ENCODE data around the gene GTPBP4. TPM values are rescaled to one million over a fixed set of nuclear protein-coding genes. Genes with fewer than 3 reads are reported as not detected.
"Not testable (repeated sequence)": the region's sequence is repeated elsewhere in the genome, so short reads cannot be mapped to it uniquely, and the experiment has no call there.

GTPBP4 gene
- total RNA-seq, 3 donors from 2014 or later = 19.2 to 27.8 (median 26.6) TPM

DNA sequence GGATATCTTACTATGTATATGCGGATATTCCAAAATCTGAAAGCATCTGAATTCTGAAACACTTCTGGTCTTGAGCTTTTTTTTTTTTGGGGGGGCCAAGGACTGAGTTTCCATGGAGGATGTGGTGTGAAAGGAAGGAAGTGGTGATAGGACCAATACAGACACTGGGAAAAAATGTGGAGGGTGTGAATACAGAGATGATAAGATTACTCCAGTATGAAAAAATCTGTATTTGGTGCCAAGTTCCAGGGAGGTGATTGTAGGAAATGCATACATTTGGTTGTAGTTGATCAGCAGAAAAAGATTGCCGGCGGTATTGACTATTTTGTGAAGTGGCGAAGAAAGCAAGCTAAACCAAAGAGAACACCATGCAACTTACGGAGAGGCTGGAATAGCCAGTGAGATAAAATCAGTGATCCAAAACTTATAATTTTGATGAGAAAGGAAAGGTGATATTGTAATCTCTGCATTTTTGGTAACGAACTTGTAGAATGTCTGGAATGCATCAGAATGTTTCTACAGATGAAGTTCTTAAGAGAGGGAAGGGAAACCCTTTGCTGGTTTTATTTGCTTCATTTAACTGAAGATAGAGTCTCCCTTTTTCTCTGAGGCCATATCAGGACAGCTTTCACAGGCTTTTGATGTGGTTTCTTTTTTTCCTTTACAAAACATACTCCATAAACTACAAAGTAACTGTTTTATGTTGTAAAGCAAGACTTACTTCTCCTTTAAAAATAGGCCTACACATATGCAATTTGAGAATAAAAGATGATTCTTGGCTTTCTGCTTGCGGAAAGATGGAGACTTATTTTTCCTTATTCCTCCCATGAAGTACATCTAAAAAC lies 73.9 kb downstream of the GTPBP4 start:
- TF ChIP-seq, protein P1, sequence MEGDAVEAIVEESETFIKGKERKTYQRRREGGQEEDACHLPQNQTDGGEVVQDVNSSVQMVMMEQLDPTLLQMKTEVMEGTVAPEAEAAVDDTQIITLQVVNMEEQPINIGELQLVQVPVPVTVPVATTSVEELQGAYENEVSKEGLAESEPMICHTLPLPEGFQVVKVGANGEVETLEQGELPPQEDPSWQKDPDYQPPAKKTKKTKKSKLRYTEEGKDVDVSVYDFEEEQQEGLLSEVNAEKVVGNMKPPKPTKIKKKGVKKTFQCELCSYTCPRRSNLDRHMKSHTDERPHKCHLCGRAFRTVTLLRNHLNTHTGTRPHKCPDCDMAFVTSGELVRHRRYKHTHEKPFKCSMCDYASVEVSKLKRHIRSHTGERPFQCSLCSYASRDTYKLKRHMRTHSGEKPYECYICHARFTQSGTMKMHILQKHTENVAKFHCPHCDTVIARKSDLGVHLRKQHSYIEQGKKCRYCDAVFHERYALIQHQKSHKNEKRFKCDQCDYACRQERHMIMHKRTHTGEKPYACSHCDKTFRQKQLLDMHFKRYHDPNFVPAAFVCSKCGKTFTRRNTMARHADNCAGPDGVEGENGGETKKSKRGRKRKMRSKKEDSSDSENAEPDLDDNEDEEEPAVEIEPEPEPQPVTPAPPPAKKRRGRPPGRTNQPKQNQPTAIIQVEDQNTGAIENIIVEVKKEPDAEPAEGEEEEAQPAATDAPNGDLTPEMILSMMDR (IDR thresholded peaks at IDR 0.05) = no peak
- ATAC-seq = no peak
- H3K36me3 ChIP-seq (ENCODE audit: low read depth) = no peaks in the 10 kb centered on the region
- no peaks in the 10 kb centered on the region for H3K9me3 ChIP-seq
- DNase-seq = no peak
- intact Hi-C loops (cut with DNase I, micrococcal nuclease) = no loop called here
- no peak overlapping the region for H3K4me3 ChIP-seq
- H3K4me1 ChIP-seq (ENCODE audit: low read depth) = peaks cover 5% of the 10 kb centered on the region

DNA sequence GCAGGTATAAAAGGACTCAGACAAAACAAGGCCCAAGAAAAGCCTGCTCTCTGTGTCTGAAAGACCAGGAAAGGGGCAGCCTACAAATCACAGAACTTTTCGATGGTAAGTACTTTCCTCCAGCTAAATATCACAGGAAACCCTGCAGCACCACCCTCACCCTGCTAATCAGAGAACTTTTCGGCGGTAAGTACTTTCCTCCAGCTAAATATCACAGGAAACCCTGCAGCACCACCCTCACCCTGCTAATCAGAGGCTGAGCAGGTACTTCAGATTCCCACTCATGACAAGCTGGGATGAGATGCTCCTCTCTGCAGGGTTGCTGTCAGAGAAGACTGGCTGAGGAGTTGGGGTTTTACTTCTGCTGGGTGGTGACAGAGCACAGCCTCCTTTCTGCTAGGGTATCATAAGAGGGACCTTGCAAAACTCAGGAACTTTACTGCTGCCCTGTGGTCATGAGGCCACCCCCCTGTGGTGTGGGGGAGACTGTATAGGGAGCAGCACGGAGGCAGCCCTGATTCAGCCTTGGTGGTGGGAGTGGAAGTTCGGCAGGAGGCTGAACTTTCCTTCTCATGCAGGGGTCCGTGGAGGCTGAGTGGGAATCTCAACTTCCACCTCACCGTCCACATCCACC lies 75.1 kb downstream of the GTPBP4 start:
- Histone ChIP-seq H3K9me3 (no peaks in the 10 kb centered on the region), H3K4me3 (no peak overlapping the region), H3K4me1 (ENCODE audit: low read depth) (peaks cover 3% of the 10 kb centered on the region), H3K36me3 (ENCODE audit: low read depth) (no peaks in the 10 kb centered on the region)
- no peak for DNase-seq
- TF ChIP-seq, protein P1 (IDR thresholded peaks at IDR 0.05) = no peak
- intact Hi-C loops (cut with DNase I, micrococcal nuclease) = no loop called here
- peak; percentile 54 for ATAC-seq

GRCh38 chr10:1064964-1065247 lies 76.7 kb downstream of the GTPBP4 start:
- DNase-seq (no peak), ATAC-seq (no peak)
- no peaks in the 10 kb centered on the region for H3K9me3 ChIP-seq
- H3K4me3 ChIP-seq = no peak overlapping the region
- H3K36me3 ChIP-seq (ENCODE audit: low read depth) = no peaks in the 10 kb centered on the region
- peaks cover 3% of the 10 kb centered on the region for H3K4me1 ChIP-seq (ENCODE audit: low read depth)
- intact Hi-C loops (cut with DNase I, micrococcal nuclease) = no loop called here
- TF ChIP-seq, protein P1 (IDR thresholded peaks at IDR 0.05) = no peak

DNA sequence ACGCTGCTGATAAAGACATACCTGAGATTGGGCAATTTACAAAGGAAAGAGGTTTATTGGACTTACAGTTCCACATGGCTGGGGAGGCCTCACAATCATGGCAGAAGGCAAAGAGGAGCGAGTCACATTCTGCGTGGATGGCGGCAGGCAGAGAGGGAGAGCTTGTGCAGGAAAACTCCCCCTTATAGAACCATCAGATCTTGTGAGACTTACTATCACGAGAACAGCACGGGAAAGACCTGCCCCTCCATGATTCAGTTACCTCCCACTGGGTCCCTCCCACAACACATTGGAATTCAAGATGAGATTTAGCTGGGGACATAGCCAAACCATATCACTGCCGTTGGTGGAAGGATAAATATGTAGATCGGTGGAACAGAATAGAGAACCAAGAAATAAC lies 78.5 kb downstream of the GTPBP4 start:
- intact Hi-C loops (cut with DNase I, micrococcal nuclease); H3K9me3 ChIP-seq; H3K36me3 ChIP-seq (ENCODE audit: low read depth); DNase-seq; ATAC-seq; H3K4me3 ChIP-seq; H3K4me1 ChIP-seq (ENCODE audit: low read depth): not testable (repeated sequence)

GRCh38 chr10:1068380-1069361 lies 80.4 kb downstream of the GTPBP4 start:
- Histone ChIP-seq H3K9me3 (no peaks in the 10 kb centered on the region), H3K4me1 (ENCODE audit: low read depth) (peaks cover 9% of the 10 kb centered on the region), H3K36me3 (ENCODE audit: low read depth) (no peaks in the 10 kb centered on the region), H3K4me3 (no peak overlapping the region)
- ATAC-seq (peak; percentile 90), DNase-seq (no peak)
- intact Hi-C loops (cut with DNase I, micrococcal nuclease) = no loop called here
- TF ChIP-seq, protein P1 (IDR thresholded peaks at IDR 0.05) = no peak

Other genes with a start within 250 kb of the GTPBP4 start
- gene LARP4B, start 56.7 kb upstream of the GTPBP4 start, total RNA-seq = 100 to 1,000 TPM in 2 of 3 donors, 10 to 100 TPM in 1; 97.5 to 155 (median 116) TPM
- not detected for gene IDI2, start 37.4 kb downstream of the GTPBP4 start, total RNA-seq
- 10 to 100 TPM; 37.7 to 71.2 (median 65.8) TPM for gene IDI1, start 60.7 kb downstream of the GTPBP4 start, total RNA-seq
- gene WDR37, start 68.0 kb downstream of the GTPBP4 start, total RNA-seq = 10 to 100 TPM; 18.3 to 24.1 (median 20.8) TPM

Measured in mucosa of descending colon (tissue), 3 donors.